CD8-positive, alpha-beta memory T cell (primary cell): ENCODE measurements around the gene DRG1. TPM values are rescaled to one million over a fixed set of nuclear protein-coding genes. Genes with fewer than 3 reads are reported as not detected.
"Not testable (repeated sequence)": the region's sequence is repeated elsewhere in the genome, so short reads cannot be mapped to it uniquely, and the experiment has no call there.

Experiments
- CTCF ChIA-PET: fragments of 350-600 bp; sonication (Branson Sonifier 250); formaldehyde crosslinking; loops from one replicate; lab custom pipeline; 2021; ENCODE audit warnings: antibody characterized with exemption; lab: Charles Lee
- POLR2A ChIA-PET: fragments of 350-600 bp; sonication (Branson Sonifier 250); formaldehyde crosslinking; loops from one replicate; lab custom pipeline; 2021; ENCODE audit warnings: antibody characterized with exemption; lab: Charles Lee
- DNase-seq, 5 donors: peaks; one replicate each; pipeline versions ENCODE4 v3.0.0 to v3.0.0-alpha.2; 2020 to 2022; ENCODE audit warnings: mixed read lengths in 1 of 5
- H3K27ac ChIP-seq: one replicate; pipeline ENCODE4 v1.7.0; 2013; ENCODE audit warnings: low read depth, mild to moderate bottlenecking, low read length, moderate library complexity
- H3K27me3 ChIP-seq: 2 replicates; pipeline ENCODE4 v1.7.0; 2013; ENCODE audit warnings: low read length, mild to moderate bottlenecking; ENCODE audit not compliant: insufficient read depth, poor library complexity, severe bottlenecking
- H3K36me3 ChIP-seq: 2 replicates; pipeline ENCODE4 v1.7.0; 2013; ENCODE audit warnings: mild to moderate bottlenecking, low read length, moderate library complexity; ENCODE audit not compliant: insufficient read depth
- H3K4me1 ChIP-seq: 2 replicates; pipeline ENCODE4 v1.7.0; 2013; ENCODE audit warnings: mild to moderate bottlenecking, low read length, moderate library complexity; ENCODE audit not compliant: insufficient read depth
- H3K4me3 ChIP-seq: 2 replicates; pipeline ENCODE4 v1.7.0; 2013; ENCODE audit warnings: mild to moderate bottlenecking, low read length
- H3K9me3 ChIP-seq: 2 replicates; pipeline ENCODE4 v1.7.0; 2013; ENCODE audit warnings: mild to moderate bottlenecking, low read length
- H3K27ac Mint-ChIP-seq, 8 donors: one replicate each; pipeline ENCODE4 v1.8.0; 2020 to 2021; ENCODE audit warnings: mixed read lengths in 8 of 8, mild to moderate bottlenecking in 6 of 8, inconsistent platforms in 3 of 8, moderate library complexity in 3 of 8
- H3K27me3 Mint-ChIP-seq, 2 donors: one replicate each; pipeline ENCODE4 v1.8.0; 2020 to 2021; ENCODE audit warnings: mixed read lengths in 2 of 2, mild to moderate bottlenecking in 1 of 2, moderate library complexity in 1 of 2
- H3K36me3 Mint-ChIP-seq, 3 donors: one replicate each; pipeline ENCODE4 v1.8.0; 2020 to 2021; ENCODE audit warnings: mixed read lengths in 3 of 3, inconsistent platforms in 1 of 3, mild to moderate bottlenecking in 1 of 3
- H3K4me1 Mint-ChIP-seq, 3 donors: one replicate each; pipeline ENCODE4 v1.8.0; 2020 to 2021; ENCODE audit warnings: mixed read lengths in 3 of 3, inconsistent platforms in 1 of 3, mild to moderate bottlenecking in 1 of 3
- H3K4me3 Mint-ChIP-seq, 7 donors: one replicate each; pipeline ENCODE4 v1.8.0; 2020 to 2021; ENCODE audit warnings: mixed read lengths in 7 of 7, mild to moderate bottlenecking in 6 of 7, moderate library complexity in 4 of 7, inconsistent platforms in 2 of 7
- H3K9me3 Mint-ChIP-seq, 5 donors: one replicate each; pipeline ENCODE4 v1.8.0; 2020 to 2022; ENCODE audit warnings: mixed read lengths in 5 of 5, mild to moderate bottlenecking in 3 of 5, moderate library complexity in 2 of 5, inconsistent platforms in 1 of 5
- polyA plus RNA-seq: library from polyadenylated mRNA; unstranded; fragments of 300-500 nt; fragmentation: Illumina TruSeq; gene quantifications from one replicate; pipeline ENCODE4 v1.2.3, GENCODE V29; 2021
- total RNA-seq, 2 experiments: library from RNA; stranded (reverse); gene quantifications; one replicate each; pipeline ENCODE4 v1.2.3, GENCODE V29; 2021

The DRG1 gene
- total and polyA plus RNA-seq, 3 experiments from 2014 or later: 70.1 to 117 (median 115) TPM

GRCh38 chr22:31377612-31378011 is 21.8 kb upstream of the DRG1 start:
- Histone ChIP-seq H3K27ac (no peak overlapping the region), H3K4me1 (no peaks in the 10 kb centered on the region), H3K27me3 (no peaks in the 10 kb centered on the region), H3K36me3 (no peaks in the 10 kb centered on the region), H3K9me3 (no peaks in the 10 kb centered on the region), H3K4me3 (no peak overlapping the region)
- Mint-ChIP-seq H3K36me3 (no peaks in the 10 kb centered on the region), H3K4me3 (no peak overlapping the region), H3K27ac (no peak overlapping the region), H3K4me1 (no peaks in the 10 kb centered on the region), H3K27me3 (peaks cover 0 to 3% of the 10 kb centered on the region in 2 donors), H3K9me3 (no peaks in the 10 kb centered on the region)
- ChIA-PET CTCF (no interaction called here), POLR2A (no interaction called here)
- DNase-seq: no peak

DNA sequence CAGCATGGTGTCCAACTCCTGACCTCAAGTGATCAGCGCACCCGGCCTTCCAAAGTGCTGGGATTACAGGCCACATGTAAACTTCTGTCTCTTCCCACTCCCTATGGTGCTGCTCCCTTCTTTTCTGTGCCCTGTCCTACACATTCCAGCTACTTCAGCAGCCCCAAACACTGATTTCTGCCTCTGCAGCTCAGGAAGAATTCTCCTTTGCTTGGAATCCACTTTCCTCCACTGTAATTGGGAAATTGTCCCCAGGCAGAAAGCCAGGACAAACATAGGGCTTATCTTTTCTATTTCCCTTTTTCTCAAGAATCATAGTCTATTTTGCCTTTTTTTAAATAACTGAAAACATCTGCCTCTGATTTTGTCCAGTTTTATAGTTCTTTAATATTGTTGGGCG is 21.3 kb upstream of the DRG1 start:
- no peaks in the 10 kb centered on the region for H3K9me3 ChIP-seq
- POLR2A ChIA-PET: no interaction called here

DNA sequence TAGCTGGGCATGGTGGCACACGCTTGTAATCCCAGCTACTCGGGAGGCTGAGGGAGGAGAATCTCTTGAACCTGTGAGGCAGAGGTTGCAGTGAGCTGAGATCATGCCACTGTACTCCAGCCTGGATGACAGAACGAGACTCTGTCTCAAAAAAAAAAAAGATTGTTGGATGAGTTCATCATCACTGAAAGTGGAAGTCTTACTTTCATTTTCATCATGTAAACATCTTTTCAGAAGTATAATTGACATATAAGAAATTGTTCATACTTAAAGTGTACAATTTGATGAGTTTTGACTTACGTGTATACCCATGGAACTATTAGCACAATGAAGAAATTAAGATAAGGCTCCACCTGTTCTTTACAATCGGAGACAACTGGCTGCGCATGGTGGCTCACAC is 20.8 kb upstream of the DRG1 start:
- H3K27ac Mint-ChIP-seq: peak overlapping the region in 1 of 8 donors; percentile 86
- H3K9me3 ChIP-seq, H3K4me1 Mint-ChIP-seq, H3K36me3 ChIP-seq, H3K4me3 ChIP-seq, H3K36me3 Mint-ChIP-seq, H3K27ac ChIP-seq, H3K4me3 Mint-ChIP-seq, DNase-seq, H3K27me3 Mint-ChIP-seq, H3K9me3 Mint-ChIP-seq, CTCF ChIA-PET, POLR2A ChIA-PET, H3K27me3 ChIP-seq, H3K4me1 ChIP-seq: not testable (repeated sequence)

More for the DNA sequence above, 21.3 kb upstream of the DRG1 start:
- Mint-ChIP-seq H3K27ac (peak overlapping the region in 2 of 8 donors; percentile 41 to 47), H3K27me3 (peaks cover 0 to 3% of the 10 kb centered on the region in 2 donors), H3K9me3 (no peaks in the 10 kb centered on the region), H3K4me1 (no peaks in the 10 kb centered on the region), H3K4me3 (no peak overlapping the region), H3K36me3 (no peaks in the 10 kb centered on the region)
- Histone ChIP-seq H3K4me3 (no peak overlapping the region), H3K4me1 (no peaks in the 10 kb centered on the region), H3K36me3 (no peaks in the 10 kb centered on the region), H3K27ac (no peak overlapping the region), H3K27me3 (no peaks in the 10 kb centered on the region)
- DNase-seq: no peak
- CTCF ChIA-PET: no interaction called here

DNA sequence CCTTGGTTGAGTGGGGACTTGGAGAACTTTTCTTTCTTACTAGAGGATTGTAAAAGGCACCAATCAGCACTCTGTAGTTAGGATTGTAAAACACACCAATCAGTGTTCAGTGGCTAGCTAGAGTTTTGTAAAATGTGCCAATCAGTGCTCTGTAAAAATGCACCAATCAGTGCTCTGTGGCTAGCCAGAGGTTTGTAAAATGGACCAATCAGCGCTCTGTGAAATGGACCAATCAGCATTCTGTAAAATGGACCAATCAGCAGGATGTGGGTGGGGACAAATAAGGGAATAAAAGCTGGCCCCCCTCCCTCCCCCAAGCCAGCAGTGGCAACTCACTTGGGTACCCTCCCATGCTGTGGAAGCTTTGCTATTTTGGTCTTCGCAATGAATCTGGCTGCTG is 5.5 kb upstream of the DRG1 start:
- DNase-seq: no peak

GRCh38 chr22:31394326-31394725 is 5.1 kb upstream of the DRG1 start:
- Histone ChIP-seq H3K4me1 (peaks cover 6% of the 10 kb centered on the region), H3K27ac (no peak overlapping the region), H3K4me3 (no peak overlapping the region), H3K27me3 (no peaks in the 10 kb centered on the region), H3K9me3 (no peaks in the 10 kb centered on the region), H3K36me3 (no peaks in the 10 kb centered on the region)
- H3K36me3 Mint-ChIP-seq: peaks cover 0 to 4% (median 0%) of the 10 kb centered on the region in 3 donors
- H3K27ac Mint-ChIP-seq: peak overlapping the region in 1 of 8 donors; percentile 4
- peaks cover 4% of the 10 kb centered on the region in 2 donors for H3K27me3 Mint-ChIP-seq
- H3K4me3 Mint-ChIP-seq: peak overlapping the region in 2 of 7 donors; percentile 18 to 49
- DNase-seq: no peak
- H3K9me3 Mint-ChIP-seq: peaks cover 0 to 3% (median 0%) of the 10 kb centered on the region in 5 donors
- POLR2A ChIA-PET: interaction anchor here (0.5 kb wide), 1 partner anchor 205 kb away, joined by 11 read pairs; no protein-coding TSS in a partner anchor
- CTCF ChIA-PET: no interaction called here
- H3K4me1 Mint-ChIP-seq: peaks cover 2 to 5% (median 5%) of the 10 kb centered on the region in 3 donors

More for the DNA sequence above, 5.5 kb upstream of the DRG1 start:
- no peak overlapping the region for H3K4me3 ChIP-seq
- H3K36me3 ChIP-seq: no peaks in the 10 kb centered on the region
- peaks cover 4% of the 10 kb centered on the region for H3K4me1 ChIP-seq
- Mint-ChIP-seq H3K27ac (no peak overlapping the region), H3K9me3 (peaks cover 0 to 3% (median 0%) of the 10 kb centered on the region in 5 donors), H3K4me1 (peaks cover 1 to 3% (median 2%) of the 10 kb centered on the region in 3 donors), H3K4me3 (peak overlapping the region in 1 of 7 donors; percentile 18), H3K27me3 (peaks cover 4% of the 10 kb centered on the region in 2 donors), H3K36me3 (peaks cover 0 to 4% (median 0%) of the 10 kb centered on the region in 3 donors)
- no peak overlapping the region for H3K27ac ChIP-seq
- ChIA-PET POLR2A (interaction anchor here (0.5 kb wide), 1 partner anchor 205 kb away, joined by 11 read pairs; no protein-coding TSS in a partner anchor), CTCF (no interaction called here)
- no peaks in the 10 kb centered on the region for H3K27me3 ChIP-seq
- no peaks in the 10 kb centered on the region for H3K9me3 ChIP-seq

DNA sequence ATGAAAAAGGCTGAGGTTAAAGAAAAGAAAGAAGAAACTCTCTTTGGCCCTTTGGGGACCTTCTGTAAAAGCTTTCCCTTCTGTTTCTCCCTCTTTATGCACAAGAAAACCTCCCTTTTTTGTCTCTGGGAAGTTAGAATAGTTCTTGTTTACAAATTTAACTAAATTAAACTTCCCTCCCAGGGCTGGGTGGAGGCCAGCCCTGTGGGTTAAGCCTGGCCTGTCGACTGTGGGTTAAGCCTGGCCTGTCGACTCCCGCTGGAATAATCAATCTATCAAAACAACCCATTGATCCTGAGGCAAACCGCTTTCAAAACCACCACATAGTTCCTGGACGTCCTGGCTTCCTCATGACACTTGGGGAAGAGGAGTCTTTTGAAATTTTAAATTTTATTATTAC is 1.2 kb upstream of the DRG1 start:
- Mint-ChIP-seq H3K36me3 (peaks cover 4 to 27% (median 9%) of the 10 kb centered on the region in 3 donors), H3K4me3 (peak overlapping the region in 5 of 7 donors; percentile 28 to 65 (median 44)), H3K27me3 (peaks cover 2 to 4% of the 10 kb centered on the region in 2 donors), H3K9me3 (peaks cover 0 to 3% (median 0%) of the 10 kb centered on the region in 5 donors), H3K27ac (peak overlapping the region in 2 of 8 donors; percentile 12 to 72), H3K4me1 (peaks cover 23 to 28% (median 27%) of the 10 kb centered on the region in 3 donors)
- POLR2A ChIA-PET: interaction anchor here (2.1 kb wide), 1 partner anchor 52 kb away, joined by 13 read pairs; the partner anchor contains the start of gene PATZ1
- Histone ChIP-seq H3K27ac (no peak overlapping the region), H3K36me3 (peaks cover 8% of the 10 kb centered on the region), H3K9me3 (no peaks in the 10 kb centered on the region), H3K4me1 (peaks cover 20% of the 10 kb centered on the region), H3K4me3 (no peak overlapping the region), H3K27me3 (no peaks in the 10 kb centered on the region)
- DNase-seq: no peak
- CTCF ChIA-PET: no interaction called here

GRCh38 chr22:31400023-31400397 is 606 bp downstream of the DRG1 start:
- ChIA-PET POLR2A (interaction anchor here (0.6 to 2.1 kb wide), 2 partner anchors 54 to 189 kb away, joined by 4 to 13 read pairs; partner anchors contain the start of gene PATZ1), CTCF (interaction anchor here (1.3 kb wide), 1 partner anchor 52 kb away, joined by 3 read pairs; no protein-coding TSS in a partner anchor)
- Histone ChIP-seq H3K4me3 (peak overlapping the region; percentile 74), H3K9me3 (no peaks in the 10 kb centered on the region), H3K4me1 (peaks cover 20% of the 10 kb centered on the region), H3K36me3 (peaks cover 8% of the 10 kb centered on the region), H3K27me3 (no peaks in the 10 kb centered on the region), H3K27ac (peak overlapping the region; percentile 80)
- Mint-ChIP-seq H3K9me3 (no peaks in the 10 kb centered on the region), H3K27ac (peak overlapping the region; percentile 94 to 99 (median 96)), H3K4me3 (peak overlapping the region; percentile 95 to 99 (median 96)), H3K4me1 (peaks cover 23 to 32% (median 30%) of the 10 kb centered on the region in 3 donors), H3K36me3 (peaks cover 0 to 41% (median 11%) of the 10 kb centered on the region in 3 donors), H3K27me3 (peaks cover 0 to 2% of the 10 kb centered on the region in 2 donors)
- DNase-seq: no peak

GRCh38 chr22:31402350-31402749 is 2.9 kb downstream of the DRG1 start:
- Mint-ChIP-seq H3K27ac (peak overlapping the region in 2 of 8 donors; percentile 28 to 54), H3K4me1 (peaks cover 31 to 47% (median 40%) of the 10 kb centered on the region in 3 donors), H3K4me3 (peak overlapping the region in 1 of 7 donors; percentile 52), H3K36me3 (peaks cover 0 to 60% (median 18%) of the 10 kb centered on the region in 3 donors)
- not testable (repeated sequence) for H3K27me3 Mint-ChIP-seq, H3K9me3 ChIP-seq, DNase-seq, H3K9me3 Mint-ChIP-seq, H3K27me3 ChIP-seq, H3K4me3 ChIP-seq, H3K27ac ChIP-seq
- H3K4me1 ChIP-seq: peaks cover 20% of the 10 kb centered on the region
- CTCF ChIA-PET: interaction anchor here (1.1 kb wide), 1 partner anchor 56 kb away, joined by 3 read pairs; the partner anchor contains the start of gene PATZ1
- POLR2A ChIA-PET: interaction anchor here (0.6 kb wide), 1 partner anchor 190 kb away, joined by 5 read pairs; no protein-coding TSS in a partner anchor
- H3K36me3 ChIP-seq: peaks cover 15% of the 10 kb centered on the region
